ENCODE data around the gene ALG14.
"Not testable (repeated sequence)": the region's sequence is repeated elsewhere in the genome, so short reads cannot be mapped to it uniquely, and the experiment has no call there.

Gene ALG14

DNA sequence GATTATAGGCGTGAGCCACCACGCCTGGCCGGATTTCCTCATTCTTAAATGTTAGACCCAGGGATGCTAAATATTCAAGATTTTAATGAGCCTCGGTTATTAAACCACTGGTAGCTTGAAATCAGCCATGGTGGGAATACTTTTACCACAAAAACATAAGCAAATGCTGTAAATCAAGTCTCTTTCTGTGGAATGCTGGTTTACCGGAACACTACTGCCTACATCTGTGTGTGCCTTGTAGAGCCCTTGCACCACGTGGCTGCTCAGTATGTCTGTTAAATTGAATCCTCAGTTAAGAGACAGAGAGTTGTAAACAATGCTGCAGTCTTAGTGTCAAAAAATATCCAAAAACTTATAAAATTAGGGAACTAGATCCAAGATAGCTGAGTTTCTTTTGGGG lies 119.0 kb downstream of the ALG14 start:
- DNase-seq (ENCODE audit: low spot score), result no peak

DNA sequence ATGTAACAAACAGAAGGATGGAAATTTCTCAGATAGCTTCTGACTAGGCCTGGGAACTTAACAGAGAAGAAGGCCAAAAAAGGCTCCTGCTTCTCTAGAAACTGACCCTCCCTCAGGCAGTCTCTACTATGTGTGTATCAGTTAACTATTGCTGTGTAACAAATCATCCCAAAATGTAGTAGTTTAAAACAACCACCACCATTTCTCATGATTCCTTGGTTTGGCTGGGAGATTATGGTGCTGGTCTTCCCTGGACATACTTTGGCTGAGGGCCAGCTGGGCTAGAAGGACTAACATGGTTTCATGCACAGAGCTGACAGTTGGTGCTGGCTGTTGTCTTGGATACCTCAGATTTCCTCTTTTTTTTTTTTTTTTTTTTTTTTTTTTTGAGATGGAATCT lies 119.6 kb downstream of the ALG14 start:
- DNase-seq (ENCODE audit: low spot score), result no peak

DNA sequence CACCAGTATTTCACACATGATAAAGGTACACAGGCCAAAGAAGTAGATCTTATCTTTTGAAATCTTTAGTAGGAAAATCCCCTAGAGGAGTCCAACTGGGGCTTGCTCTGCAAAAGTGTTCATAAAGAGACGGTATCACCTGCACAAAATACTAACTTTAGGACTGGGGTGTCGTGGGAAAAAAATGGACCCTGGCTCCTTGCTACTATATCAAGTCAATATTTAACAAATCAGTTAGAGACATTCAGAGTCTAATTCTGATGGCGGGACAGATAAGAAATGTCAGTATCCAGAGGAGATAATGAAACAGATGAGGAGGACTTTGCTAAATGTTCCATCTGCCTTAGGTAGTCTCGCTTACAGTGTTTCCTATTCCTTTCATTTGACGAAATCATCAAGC lies 120.2 kb downstream of the ALG14 start:
- no peak for DNase-seq (ENCODE audit: low spot score)

DNA sequence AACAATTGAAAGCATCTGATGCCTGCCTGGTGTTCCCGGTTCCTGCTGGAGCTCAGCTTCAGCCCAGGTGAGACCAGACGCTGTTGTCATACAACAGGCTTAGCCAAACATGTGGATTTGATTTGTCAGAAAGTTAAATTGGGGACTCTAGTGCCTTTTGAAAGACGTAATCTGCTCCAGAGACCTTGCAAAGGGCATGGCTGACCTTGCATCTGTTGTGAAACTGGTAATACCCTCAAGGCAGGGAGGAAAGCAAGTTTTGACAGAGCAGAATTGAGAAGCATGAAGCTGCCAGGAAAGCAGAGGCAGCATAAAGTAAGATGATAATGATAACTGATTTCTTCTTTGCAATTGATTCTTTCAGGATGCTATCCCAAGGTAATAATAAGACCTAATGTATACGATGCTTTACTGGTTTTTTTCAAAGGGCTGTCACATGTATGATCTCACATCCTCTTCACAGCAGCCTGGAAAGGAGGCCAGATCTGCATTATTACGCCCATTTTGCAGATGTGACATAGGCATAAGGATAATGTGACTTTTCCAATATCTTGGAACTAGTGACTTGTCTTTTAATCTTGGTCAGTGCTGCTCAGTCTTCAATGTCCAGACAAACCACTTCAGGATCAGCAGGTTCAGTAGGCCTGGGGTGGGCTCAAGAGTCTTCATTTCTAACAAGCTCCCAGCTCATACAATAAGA lies 121.1 kb downstream of the ALG14 start:
- no peak for DNase-seq (ENCODE audit: low spot score)

DNA sequence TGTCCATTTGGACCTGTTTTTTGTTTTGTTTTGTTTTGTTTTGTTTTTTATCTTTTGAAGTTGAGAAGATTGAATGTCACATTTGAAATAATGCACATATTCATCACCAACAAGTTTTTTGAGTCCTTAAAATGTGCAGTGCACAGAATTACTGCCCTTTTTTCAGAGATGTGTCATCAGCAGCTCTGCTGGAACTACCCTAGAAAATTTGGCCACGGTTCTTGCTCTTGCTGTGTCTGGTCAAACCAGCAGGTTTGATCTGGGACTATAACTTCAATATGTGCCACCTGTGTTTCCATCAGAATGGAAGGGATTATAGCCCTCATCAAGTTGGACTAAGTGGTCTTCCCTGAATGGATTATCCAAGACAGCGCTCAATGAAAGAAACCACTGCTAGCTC lies 121.7 kb downstream of the ALG14 start:
- no peak for DNase-seq (ENCODE audit: low spot score)

DNA sequence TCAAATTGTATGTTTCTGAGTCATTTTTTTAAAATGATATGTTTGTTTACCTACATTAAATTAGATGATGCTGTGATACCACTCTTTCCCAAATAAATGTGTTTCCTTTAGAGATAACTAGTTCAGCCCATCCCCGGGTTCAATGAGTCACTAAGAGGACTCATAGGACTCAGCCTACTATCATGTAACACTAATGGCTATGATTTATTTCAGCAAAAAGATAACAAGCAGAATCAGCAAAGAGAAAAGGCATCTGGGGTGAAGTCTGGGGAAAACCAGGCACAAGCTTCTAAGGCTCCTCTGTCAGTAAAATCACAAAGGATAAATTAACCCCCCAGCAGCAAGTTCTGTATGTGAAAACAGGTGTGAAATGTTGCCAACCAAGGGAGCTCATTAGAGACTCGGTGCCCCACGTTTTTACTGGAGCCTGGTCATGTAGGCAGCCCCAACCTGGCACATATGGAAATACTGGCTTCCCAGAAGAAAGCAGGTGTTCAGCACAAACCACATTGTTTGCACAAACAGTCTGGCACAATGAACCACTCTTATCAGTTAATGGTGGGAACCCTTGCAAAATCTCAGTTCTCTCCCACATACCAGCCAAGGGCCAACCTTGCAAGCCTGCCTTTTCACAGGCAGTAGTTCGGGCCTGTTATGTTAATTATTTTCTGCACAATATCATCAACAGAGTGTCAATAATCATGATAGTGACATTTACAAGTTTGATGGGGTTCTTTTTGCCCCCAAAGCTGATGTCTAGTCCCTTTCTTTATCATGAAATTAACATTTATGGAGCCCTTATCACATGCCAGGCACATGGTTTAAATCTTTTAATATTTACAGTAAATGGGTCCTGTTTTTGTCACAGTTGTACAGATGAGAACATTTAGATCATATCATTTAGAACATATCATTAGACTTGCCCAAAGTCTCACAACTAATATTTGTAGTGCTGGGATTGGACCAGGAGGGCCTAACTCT lies 122.8 kb downstream of the ALG14 start:
- no peak for DNase-seq (ENCODE audit: low spot score)

DNA sequence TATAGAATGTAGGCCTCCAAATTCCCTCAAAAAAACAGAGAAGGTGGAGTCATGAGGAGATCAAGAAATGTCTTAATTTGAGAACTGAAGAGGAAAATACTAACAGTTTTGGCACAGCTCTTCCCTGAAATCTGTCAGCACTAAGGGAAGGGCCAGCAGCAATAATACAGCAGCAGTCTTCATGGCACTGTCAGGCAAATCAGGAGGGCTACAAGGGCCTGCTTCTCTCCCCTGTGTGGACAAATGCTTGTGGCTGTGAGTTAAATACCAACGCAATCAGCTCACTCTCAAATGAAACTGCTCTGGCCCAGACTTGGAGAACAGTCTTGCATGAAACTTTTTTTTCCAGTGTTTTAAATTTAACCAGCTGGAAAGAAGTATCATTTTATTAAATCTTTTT lies 125.3 kb downstream of the ALG14 start:
- DNase-seq (ENCODE audit: low spot score), result no peak

DNA sequence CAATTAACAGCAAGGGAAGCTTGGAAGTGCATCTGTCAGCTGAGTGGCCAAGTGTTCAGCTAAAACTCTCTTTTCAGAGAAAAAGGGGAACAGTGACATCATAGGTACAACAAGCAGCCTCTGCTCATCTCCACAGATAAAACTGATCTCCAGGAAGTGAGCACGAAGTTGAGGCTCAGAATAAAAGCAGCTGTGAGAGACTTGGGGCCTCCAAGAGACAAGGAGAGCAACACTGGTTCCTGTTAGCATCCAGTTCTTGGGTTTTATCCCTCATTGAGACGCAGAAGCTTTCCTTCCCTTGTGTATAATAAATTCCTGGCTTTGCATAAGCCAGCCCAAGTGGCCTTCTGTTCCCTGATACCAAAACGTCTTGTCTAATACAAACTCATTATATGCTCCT lies 125.9 kb downstream of the ALG14 start:
- DNase-seq (ENCODE audit: low spot score), result no peak

DNA sequence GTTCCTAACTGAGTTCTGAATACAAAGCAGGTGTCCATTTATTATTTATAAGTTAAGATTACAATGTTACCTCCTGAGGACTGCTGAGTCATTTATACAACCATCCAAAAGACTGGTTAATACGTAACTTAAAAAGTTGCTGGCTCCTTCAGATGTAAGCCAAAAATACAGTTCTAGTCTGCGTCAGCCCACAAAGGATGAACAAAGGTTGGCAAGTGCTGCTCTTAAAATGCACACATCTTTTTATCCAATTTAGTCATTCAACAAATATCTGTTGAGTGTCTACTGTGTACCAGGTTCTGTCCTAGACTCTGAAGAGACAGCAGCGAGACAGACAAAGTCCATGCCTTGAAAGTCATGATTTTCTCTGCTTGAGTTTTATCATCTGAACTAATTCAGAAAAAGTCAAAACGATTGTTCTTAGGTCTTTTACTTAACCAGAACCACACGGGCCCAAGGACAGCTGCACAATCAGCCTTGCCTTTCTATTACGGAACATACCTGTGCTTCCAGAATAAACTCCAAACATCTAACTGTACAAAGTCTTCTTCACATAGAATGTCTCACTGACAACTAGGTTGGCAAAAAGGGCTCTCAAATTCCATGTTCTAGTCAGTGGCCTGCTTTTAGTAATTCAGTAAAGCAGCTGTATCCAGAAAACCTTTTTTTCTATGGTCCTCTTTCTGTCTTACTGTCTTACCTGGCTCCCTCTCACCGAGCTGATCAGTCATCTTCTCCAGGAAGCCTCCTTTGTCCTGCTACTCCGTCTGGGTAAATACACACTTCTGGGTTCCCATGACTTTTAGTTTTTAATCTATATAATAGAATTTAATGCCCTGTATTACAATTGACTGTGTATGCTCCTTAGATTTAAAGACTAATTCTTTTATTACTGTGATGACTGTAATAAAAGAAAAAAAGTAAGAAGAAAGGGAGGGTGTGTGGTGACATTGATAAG lies 130.3 kb downstream of the ALG14 start:
- no peak for DNase-seq (ENCODE audit: low spot score)

DNA sequence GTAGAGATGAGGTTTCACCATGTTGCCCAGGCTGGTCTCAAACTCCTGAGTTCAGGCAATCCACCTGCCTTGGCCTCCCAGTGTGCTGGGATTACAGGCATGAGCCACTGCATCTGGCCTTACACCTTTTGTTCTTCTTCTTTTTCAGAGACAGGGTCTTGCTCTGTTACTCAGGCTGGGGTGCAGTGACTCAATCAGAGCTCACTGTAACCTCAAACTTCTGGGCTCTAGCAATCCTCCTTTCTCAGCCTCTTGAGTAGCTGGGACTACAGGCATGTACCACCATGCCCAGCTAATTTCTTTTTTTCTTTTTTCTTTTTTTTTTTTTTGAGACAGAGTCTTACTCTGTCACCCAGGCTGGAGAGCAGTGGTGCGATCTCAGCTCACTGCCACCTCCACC lies 131.3 kb downstream of the ALG14 start:
- not testable (repeated sequence) for DNase-seq (ENCODE audit: low spot score)

DNA sequence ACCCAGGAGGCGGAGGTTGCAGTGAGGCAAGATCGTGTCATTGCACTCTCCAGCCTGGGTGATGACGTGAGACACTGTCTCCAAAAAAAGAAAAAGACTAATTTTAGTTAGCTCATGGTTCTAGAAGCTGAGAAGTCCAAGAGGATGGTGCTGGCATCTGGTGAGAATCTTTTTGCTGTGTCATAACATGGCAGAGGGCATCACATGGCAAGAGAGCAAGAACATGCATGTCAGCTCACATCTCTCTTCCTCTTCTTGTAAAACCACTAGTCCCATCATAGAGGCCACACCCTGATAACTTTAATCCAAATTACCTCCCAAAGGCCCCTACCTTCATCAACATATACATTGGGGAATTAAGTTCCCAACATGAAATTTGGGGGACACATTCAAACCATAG lies 132.0 kb downstream of the ALG14 start:
- no peak for DNase-seq (ENCODE audit: low spot score)

DNA sequence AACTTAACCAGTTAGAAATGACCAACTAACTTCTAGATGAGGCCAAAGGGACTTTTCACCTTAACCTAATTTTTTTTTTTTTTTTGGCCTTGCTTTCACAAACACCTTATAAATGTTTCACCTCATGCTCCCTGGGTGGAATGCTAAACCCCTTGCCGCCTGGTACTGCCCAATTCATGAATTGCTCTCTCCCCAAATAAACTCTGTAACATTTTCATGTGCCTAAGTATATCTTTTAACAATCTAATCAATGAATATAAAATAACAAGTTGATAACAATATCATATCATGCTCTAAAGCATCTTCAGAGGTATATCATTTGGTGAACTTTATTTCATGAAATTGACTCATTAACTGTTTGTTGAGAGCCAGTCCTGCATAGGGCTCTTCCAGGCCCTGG lies 134.9 kb downstream of the ALG14 start:
- DNase-seq (ENCODE audit: low spot score), result no peak

DNA sequence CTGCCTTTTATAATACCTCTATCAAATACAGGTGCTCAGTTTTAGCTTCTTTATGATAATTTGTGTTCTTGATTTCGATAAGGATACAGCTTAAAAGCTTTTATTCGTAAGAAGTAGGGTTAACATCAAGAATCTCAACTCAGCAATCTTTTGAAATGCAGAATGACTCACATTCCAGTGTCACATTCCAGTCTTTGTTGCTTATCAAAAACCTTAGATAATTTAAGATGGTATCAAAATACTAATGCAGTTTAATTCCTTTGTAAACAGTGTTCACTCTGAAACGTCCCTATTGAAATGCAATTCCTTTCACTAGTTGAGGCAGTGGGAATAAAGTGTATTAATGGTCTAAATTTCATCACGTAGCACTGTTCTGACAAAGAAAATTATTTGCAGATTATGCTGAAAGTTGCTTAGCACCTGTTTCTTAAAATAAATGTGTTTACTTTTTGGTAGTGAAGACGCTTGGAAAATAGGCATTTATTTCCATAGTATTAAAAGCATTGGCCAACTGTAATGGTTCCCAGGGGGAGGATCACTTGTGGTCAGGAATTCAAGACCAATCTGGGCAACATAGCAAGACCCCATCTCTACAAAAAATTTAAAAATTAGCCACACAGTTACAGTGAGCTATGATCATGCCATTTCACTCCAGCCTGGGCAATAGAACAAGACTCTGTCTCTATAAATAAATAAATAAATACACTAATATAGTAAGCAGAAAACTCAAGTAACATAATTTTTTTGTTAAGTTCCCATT lies 135.7 kb downstream of the ALG14 start:
- no peak for DNase-seq (ENCODE audit: low spot score)

DNA sequence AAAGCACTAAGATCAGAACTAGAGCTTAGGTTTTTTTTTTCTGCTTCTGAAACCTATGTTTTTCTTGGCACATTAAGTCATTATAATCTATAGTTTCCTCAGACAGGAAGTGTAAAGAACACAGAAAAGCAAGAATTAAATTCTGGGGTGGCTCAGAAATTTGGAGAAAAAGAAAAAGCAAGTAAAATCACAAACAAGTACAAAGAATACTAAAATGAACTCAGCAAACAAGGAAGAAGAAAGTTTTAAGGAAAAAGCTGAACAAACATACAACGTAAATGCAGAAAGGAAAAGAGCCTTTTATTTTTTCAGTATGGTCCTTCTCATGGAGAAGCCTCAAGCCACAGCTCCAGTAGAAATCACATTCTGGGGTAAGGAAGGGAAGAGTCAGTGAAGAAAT lies 137.3 kb downstream of the ALG14 start:
- DNase-seq (ENCODE audit: low spot score), result no peak

DNA sequence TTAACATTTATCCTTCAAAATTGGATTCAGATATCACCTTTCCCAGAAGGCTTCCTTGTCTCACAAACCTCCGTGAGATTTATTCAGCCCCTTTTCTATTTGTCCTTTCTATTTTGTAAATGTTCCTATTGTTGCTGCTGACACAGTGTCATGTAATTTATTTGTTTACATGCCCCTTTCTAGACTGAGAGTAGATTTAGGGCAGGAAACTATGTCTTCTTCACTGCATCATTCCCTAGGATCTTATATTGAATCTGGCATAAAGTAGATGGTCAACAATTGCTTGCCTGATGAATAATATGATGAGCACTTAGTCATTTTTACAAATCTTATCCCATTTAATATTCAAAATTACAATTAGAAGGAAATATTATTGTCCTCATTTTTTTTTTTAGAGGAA lies 137.7 kb downstream of the ALG14 start:
- no peak for DNase-seq (ENCODE audit: low spot score)

DNA sequence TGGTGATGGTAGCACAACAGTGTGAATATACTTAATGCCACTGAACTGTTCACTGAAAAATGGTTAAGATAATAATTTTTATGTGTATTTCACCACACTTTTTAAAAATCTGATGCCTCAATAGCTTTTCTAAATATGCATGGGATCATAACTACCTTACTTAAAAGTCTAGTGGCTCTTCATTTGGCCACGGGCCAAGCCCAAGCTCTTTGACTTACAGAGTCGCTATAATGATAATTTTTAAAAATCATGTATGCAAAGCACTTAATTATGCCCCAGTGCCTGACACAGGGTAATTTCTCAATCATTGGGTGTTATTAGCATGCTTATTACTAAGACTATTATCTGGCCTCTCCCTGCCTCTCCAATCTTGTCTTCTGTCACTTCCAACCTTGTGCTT lies 138.2 kb downstream of the ALG14 start:
- DNase-seq (ENCODE audit: low spot score), result no peak

DNA sequence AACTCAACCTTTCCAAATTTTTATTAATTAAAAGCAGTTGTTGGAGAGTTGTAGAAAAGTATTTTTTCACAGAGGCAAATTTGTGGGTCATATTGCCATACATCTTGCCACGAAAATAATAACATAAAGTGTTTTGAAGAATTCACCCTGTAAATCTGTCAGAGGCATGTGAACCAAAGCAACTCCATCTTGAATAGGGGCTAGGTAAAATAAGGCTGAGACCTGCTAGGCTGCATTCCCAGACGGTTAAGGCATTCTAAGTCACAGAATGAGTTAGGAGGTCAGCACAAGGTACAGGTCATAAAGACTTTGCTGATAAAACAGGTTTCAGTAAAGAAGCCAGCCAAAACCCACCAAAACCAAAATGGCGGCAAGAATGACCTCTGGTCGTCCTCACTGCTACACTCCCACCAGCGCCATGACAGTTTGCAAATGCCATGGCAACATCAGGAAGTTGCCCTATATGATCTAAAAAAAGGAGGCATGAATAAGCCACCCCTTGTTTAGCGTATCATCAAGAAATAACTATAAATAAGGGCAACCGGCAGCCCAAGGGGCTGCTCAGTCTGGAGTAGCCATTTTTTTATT lies 141.4 kb downstream of the ALG14 start:
- no peak for DNase-seq (ENCODE audit: low spot score)

DNA sequence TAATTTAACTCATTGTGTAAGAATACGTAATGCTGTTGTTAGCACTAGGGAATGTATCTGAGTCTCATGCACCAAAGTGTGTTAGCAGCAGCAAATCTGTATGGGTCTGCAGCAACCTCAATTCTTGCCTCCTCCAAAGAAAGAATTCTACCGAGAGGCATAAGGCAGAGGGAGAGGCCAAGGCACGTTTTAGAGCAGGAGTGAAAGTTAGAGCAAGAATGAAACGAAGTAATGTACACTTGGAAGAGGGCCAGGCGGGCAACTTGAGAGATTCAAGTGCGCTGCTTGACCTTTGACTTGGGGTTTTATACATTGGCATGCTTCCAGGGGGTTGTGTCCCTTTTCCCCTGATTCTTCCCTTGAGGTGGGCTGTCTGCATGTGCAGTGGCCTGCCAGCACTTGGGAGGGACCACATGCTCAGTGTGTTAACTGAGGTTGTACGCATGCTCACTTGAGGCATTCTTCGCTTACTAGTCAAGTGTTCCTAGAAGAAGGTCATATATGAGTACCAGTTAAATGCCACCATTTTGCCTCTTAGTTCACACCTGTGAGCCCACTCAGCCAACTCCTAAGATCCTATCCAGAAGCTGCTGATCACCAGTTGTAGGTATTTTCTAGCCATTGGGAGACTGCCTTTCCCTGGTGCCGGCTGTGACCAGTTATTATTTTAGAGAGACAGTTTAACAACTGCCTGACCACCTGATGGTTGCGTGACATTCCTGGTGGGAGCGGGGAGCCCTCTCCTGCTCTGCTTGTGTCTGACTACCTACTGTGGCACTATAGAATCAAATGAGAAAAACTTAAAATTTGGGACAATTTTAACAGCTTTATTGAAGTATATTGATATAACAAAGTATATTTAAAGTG lies 143.2 kb downstream of the ALG14 start:
- DNase-seq (ENCODE audit: low spot score), result no peak

DNA sequence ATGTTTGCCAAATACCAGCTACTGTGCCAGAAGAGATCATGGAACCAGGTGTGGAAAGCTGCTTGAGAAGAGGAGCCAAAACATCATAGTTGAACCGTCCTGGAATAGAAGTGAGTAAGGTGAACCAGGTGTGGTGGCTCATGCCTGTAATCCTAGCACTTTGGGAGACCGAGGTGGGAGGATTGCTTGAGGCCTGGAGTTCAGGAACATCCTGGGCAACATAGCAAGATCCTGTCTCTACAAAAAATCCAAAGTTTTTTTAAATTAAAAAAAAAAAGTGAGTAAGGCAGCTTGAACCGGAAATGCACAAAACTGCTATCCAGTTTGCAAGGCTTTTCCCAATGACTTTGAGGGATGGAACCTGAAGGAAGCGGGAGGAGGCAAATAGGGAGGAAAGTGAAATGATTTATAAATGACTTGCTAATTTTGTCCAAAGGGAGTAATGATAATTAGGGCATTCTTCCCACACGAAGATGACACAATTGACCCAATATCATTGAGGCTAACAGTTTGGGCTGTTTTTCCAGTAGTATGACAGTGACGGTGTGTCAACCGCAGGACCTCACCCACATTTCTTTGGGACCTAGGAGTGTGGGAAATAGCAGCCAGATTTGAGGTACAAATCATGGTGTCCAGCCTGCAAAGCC lies 144.3 kb downstream of the ALG14 start:
- DNase-seq (ENCODE audit: low spot score), result no peak
